K562 (cell line): Measurements from ENCODE around the gene PSMB7. TPM values are rescaled to one million over a fixed set of nuclear protein-coding genes. Genes with fewer than 3 reads are reported as not detected.

ENCODE experiments used
- ATAC-seq: fragments of 200-7000 bp; cut with Tn5 transposase; 3 replicates; pipeline ENCODE4 v1.9.1; 2020; ENCODE audit warnings: moderate library complexity
- BruUV-seq: library from RNA; stranded (reverse); fragments of 400-500 nt; replicated peaks from 2 replicates; lab custom pipeline; 2021; lab: Mats Ljungman, UMichigan
- CTCF ChIA-PET: fragments of 300-600 bp; formaldehyde crosslinking; extraction: SDS; loops from one replicate; lab custom pipeline; 2021; ENCODE audit warnings: low intra/inter-chr PET ratio; lab: Yijun Ruan, JAX
- POLR2A ChIA-PET: fragments of 300-600, 350-650 bp; sonication (Branson Sonifier 250); formaldehyde crosslinking; extraction: SDS; loops from one replicate; lab custom pipeline; 2021; ENCODE audit warnings: antibody characterized with exemption, inconsistent platforms; lab: Yijun Ruan, JAX
- DNase-seq, 4 experiments: peaks; one replicate each; pipeline versions ENCODE4 v3.0.0 to v3.0.0-alpha.2; 2011 to 2018; ENCODE audit warnings: low spot score in 3 of 4, mixed read lengths in 3 of 4; ENCODE audit errors: extremely low read depth in 1 of 4
- FAIRE-seq: peaks from 2 replicates; lab custom pipeline; 2011; peaks lifted over from hg19 to GRCh38; lab: Jason Lieb, UNC
- H2AFZ ChIP-seq: 2 replicates; pipeline ENCODE4 v1.6.0; 2011; ENCODE audit warnings: low read depth, low read length, control low read depth, inconsistent platforms
- H3K27ac ChIP-seq: fragments of 200-600 bp; 3 replicates; pipeline ENCODE4 v1.8.0; 2011; ENCODE audit warnings: low read depth, mild to moderate bottlenecking, control low read depth, inconsistent platforms, low read length, moderate library complexity, mixed read lengths; ENCODE audit errors: extremely low read depth
- H3K27me3 ChIP-seq, 2 experiments: fragments of 300-600 bp in 1 of 2; 2 replicates in 1 of 2; 3 replicates in 1 of 2; pipeline versions ENCODE4 v1.6.0 to v1.8.0; 2011; ENCODE audit warnings: inconsistent platforms in 2 of 2, low read length in 2 of 2, mild to moderate bottlenecking in 1 of 2, mixed read lengths in 1 of 2, moderate library complexity in 1 of 2; ENCODE audit not compliant: control insufficient read depth in 2 of 2, insufficient read depth in 2 of 2
- H3K36me3 ChIP-seq: fragments of 300-600 bp; 3 replicates; pipeline ENCODE4 v1.8.0; 2011; ENCODE audit warnings: mild to moderate bottlenecking, low read length, inconsistent platforms; ENCODE audit not compliant: control insufficient read depth, insufficient read depth
- H3K4me1 ChIP-seq, 2 experiments: fragments of 200-600 bp in 1 of 2; replicated peaks in 1 of 2; 2 replicates in 1 of 2; 3 replicates in 1 of 2; pipeline versions ENCODE4 v1.5.1 to v1.8.0; 2011; ENCODE audit warnings: inconsistent platforms in 2 of 2, low read length in 2 of 2, mild to moderate bottlenecking in 1 of 2, mixed read lengths in 1 of 2, moderate library complexity in 1 of 2; ENCODE audit not compliant: control insufficient read depth in 2 of 2, insufficient read depth in 2 of 2
- H3K4me2 ChIP-seq: 2 replicates; pipeline ENCODE4 v1.6.1; 2011; ENCODE audit warnings: low read length, control low read depth, inconsistent platforms, mixed read lengths; ENCODE audit not compliant: insufficient read depth
- H3K4me3 ChIP-seq: fragments of 200-600 bp; sonication (generic), shearing (Covaris generic); 2 replicates; pipeline ENCODE4 v1.5.1; 2016; ENCODE audit warnings: control low read depth, inconsistent platforms
- H3K79me2 ChIP-seq: fragments of 200-600 bp; 3 replicates; pipeline ENCODE4 v1.8.0; 2011; ENCODE audit warnings: low read length, inconsistent platforms; ENCODE audit not compliant: control insufficient read depth, insufficient read depth
- H3K9ac ChIP-seq, 2 experiments: 2 replicates each; pipeline versions ENCODE4 v1.6.0 to v1.6.1; 2011; ENCODE audit warnings: low read depth in 2 of 2, low read length in 2 of 2, control low read depth in 1 of 2, inconsistent platforms in 1 of 2, mild to moderate bottlenecking in 1 of 2, mixed read lengths in 1 of 2; ENCODE audit not compliant: insufficient read depth in 1 of 2
- H3K9me1 ChIP-seq: one replicate; pipeline ENCODE4 v1.6.0; 2011; ENCODE audit warnings: inconsistent platforms, mild to moderate bottlenecking, low read length, moderate library complexity; ENCODE audit not compliant: control insufficient read depth, insufficient read depth
- H3K9me3 ChIP-seq: replicated peaks from 2 replicates; pipeline ENCODE4 v1.5.1; 2011; ENCODE audit warnings: low read depth, low read length, inconsistent platforms; ENCODE audit not compliant: control insufficient read depth, insufficient read depth
- H4K20me1 ChIP-seq: replicated peaks from 2 replicates; pipeline ENCODE4 v1.6.1; 2011; ENCODE audit warnings: low read length, inconsistent platforms, mixed read lengths; ENCODE audit not compliant: control insufficient read depth, insufficient read depth
- GTF2A2 ChIP-seq: IDR thresholded peaks from 2 replicates; pipeline ENCODE4 v1.6.1; 2016; ENCODE audit warnings: mild to moderate bottlenecking, missing genetic modification characterization, missing compliant biosample characterization
- MIER1 ChIP-seq: fragments of 450-650 bp; IDR thresholded peaks from 2 replicates; pipeline ENCODE4 v1.6.1; 2016; ENCODE audit warnings: antibody characterized with exemption, mild to moderate bottlenecking, low read depth
- MTF1 ChIP-seq: fragments of 250-450 bp; sonication (Bioruptor Pico); IDR thresholded peaks from 2 replicates; pipeline ENCODE4 v1.9.0; 2021; ENCODE audit warnings: moderate library complexity, mild to moderate bottlenecking, inconsistent platforms, borderline replicate concordance
- PYGO2 ChIP-seq: fragments of 450-650 bp; IDR thresholded peaks from 2 replicates; pipeline ENCODE4 v1.6.1; 2016; ENCODE audit warnings: mild to moderate bottlenecking, missing genetic modification characterization, moderate library complexity, missing compliant biosample characterization
- RFX5 ChIP-seq: IDR thresholded peaks from 2 replicates; pipeline ENCODE4 v1.6.1; 2011; ENCODE audit warnings: low read depth, mild to moderate bottlenecking, improper control_type of control experiment, low read length
- SMARCA4 ChIP-seq: fragments of 450-650 bp; IDR thresholded peaks from 2 replicates; pipeline ENCODE4 v1.6.1; 2016
- TBL1XR1 ChIP-seq, 2 experiments: IDR thresholded peaks; 2 replicates each; pipeline ENCODE4 v1.6.1; 2012; ENCODE audit warnings: improper control_type of control experiment in 2 of 2, low read length in 2 of 2, mild to moderate bottlenecking in 1 of 2
- VEZF1 ChIP-seq: fragments of 200-800 bp; sonication (Bioruptor generic); IDR thresholded peaks from 2 replicates; pipeline ENCODE4 v1.6.1; 2017; ENCODE audit warnings: missing genetic modification characterization, missing compliant biosample characterization
- ZBTB9 ChIP-seq: fragments of 450-650 bp; formaldehyde crosslinking; IDR thresholded peaks from 2 replicates; pipeline ENCODE4 v1.4.0; 2020; ENCODE audit warnings: mild to moderate bottlenecking, moderate library complexity
- ZNF124 ChIP-seq: sonication (generic); formaldehyde crosslinking; IDR thresholded peaks from 2 replicates; pipeline ENCODE4 v1.8.1; 2022; ENCODE audit warnings: missing genetic modification reagents
- ZNF444 ChIP-seq: fragments of 250-450 bp; sonication (Bioruptor Pico); IDR thresholded peaks from 2 replicates; pipeline ENCODE4 v1.4.0; 2020; ENCODE audit warnings: mild to moderate bottlenecking, moderate library complexity
- WGBS: fragments of 100-300 bp; shearing (Covaris generic); methylation state at CpG from one replicate; pipeline ENCODE4 v1.1.6; 2016; ENCODE audit warnings: low coverage, mixed read lengths; ENCODE audit not compliant: insufficient coverage; ENCODE audit errors: missing lambda C conversion rate; 5-methylcytosine and 5-hydroxymethylcytosine counted together
- in situ Hi-C: fragments of 300-500 bp; cut with MboI; formaldehyde crosslinking; loops from 4 replicates; pipeline ENCODE4 v1.15.0; 2018; ENCODE audit warnings: inconsistent platforms, mixed read lengths
- intact Hi-C: fragments of 100-400 bp; cut with micrococcal nuclease; formaldehyde crosslinking; loops from 2 replicates; pipeline ENCODE4 v1.14.2; 2022
- polyA plus RNA-seq, 8 experiments: library from polyadenylated mRNA; depleted of rRNA in 4 of 8; stranded (reverse) in 5 of 8; unstranded in 3 of 8; fragments of >200 nt; fragmentation: Nextera tagmentation in 2 of 8; fragmentation: Illumina TruSeq in 1 of 8; extraction: Ambion mirVana in 2 of 8; extraction: Trizol in 1 of 8; gene quantifications; 2 replicates each; pipeline versions ENCODE4 v1.2.1 to v1.2.3, GENCODE V29; 2011 to 2014; ENCODE audit warnings: inconsistent platforms in 1 of 8, missing spikeins in 1 of 8
- total RNA-seq, 7 experiments: library from RNA; depleted of rRNA in 6 of 7; stranded (reverse); fragments of >200 nt in 6 of 7; fragmentation: Illumina TruSeq in 2 of 7; extraction: Trizol in 2 of 7; gene quantifications; 2 replicates each; pipeline versions ENCODE4 v1.2.1 to v1.2.3, GENCODE V29; 2011 to 2021; ENCODE audit warnings: low replicate concordance in 1 of 7

PSMB7 gene
- total and polyA plus RNA-seq, 9 of the 15 experiments (the other 6 are each of a cell fraction or from before 2014, with no cell fraction given), result 321 to 978 (median 407) TPM

- TF ChIP-seq ZBTB9 (CRISPR knock-in tag) (no peak), SMARCA4 (no peak), ZNF124 (no peak)
Observed at GRCh38 chr9:124447297-124447661, 32.0 kb upstream of the PSMB7 start (continued).

GRCh38 chr9:124444166-124444565, 28.9 kb upstream of the PSMB7 start:
- WGBS, result 10% methylated on average over 2 of the region's 3 CpGs
- ATAC-seq (no peak), DNase-seq (no peak), FAIRE-seq (no peak)
- no peak overlapping the region for H2AFZ ChIP-seq
- H3K4me3 ChIP-seq, result no peak overlapping the region
- no peak overlapping the region for H3K27ac ChIP-seq
- POLR2A ChIA-PET, result interaction anchor here (1.7 kb wide), 1 partner anchor 14 kb away, joined by 6 read pairs; no protein-coding TSS in a partner anchor
- CTCF ChIA-PET, result no interaction called here
- no peaks in the 10 kb centered on the region for H3K9me3 ChIP-seq
- no TSS peak for BruUV-seq
- no peak overlapping the region for H3K4me2 ChIP-seq
- H3K36me3 ChIP-seq, result no peaks in the 10 kb centered on the region
- TF ChIP-seq MTF1 (CRISPR knock-in tag) (no peak), VEZF1 (CRISPR knock-in tag) (no peak), RFX5 (no peak), MIER1 (no peak), PYGO2 (tag) (no peak), TBL1XR1 (IDR thresholded peaks at IDR 0.05; ENCODE audit: low read length in 2 of 2) (no peak), ZNF444 (CRISPR knock-in tag) (no peak), GTF2A2 (tag) (no peak)
- H3K9ac ChIP-seq, result no peak overlapping the region
- intact Hi-C loops, result no loop called here
- in situ Hi-C loops, result no loop called here
- H3K9me1 ChIP-seq, result no peaks in the 10 kb centered on the region
- H3K27me3 ChIP-seq, result peaks cover 5 to 19% of the 10 kb centered on the region in 2 experiments; a peak in 3 of 5 replicates
- H3K4me1 ChIP-seq, result peaks cover 0 to 9% of the 10 kb centered on the region in 2 experiments; a peak in 2 of 5 replicates
- no peaks in the 10 kb centered on the region for H3K79me2 ChIP-seq
- no peaks in the 10 kb centered on the region; the same call in 1 of the 2 replicates for H4K20me1 ChIP-seq
